RWPE2 (cell line): ENCODE measurements around the gene ADRM1.
A peak's percentile ranks its signal among the peaks of the same experiment; 100 is the strongest.

Experiments used
- ATAC-seq: fragments of 200-7000 bp; cut with Tn5 transposase; 3 replicates; pipeline ENCODE4 v1.9.1; 2021; ENCODE audit warnings: low read depth
- DNase-seq: peaks from one replicate; pipeline ENCODE4 v3.0.0-alpha.2; 2020; ENCODE audit warnings: low spot score
- H3K27ac ChIP-seq: fragments of 450-650 bp; 2 replicates; pipeline ENCODE4 v1.5.1; 2017; ENCODE audit warnings: mild to moderate bottlenecking; ENCODE audit not compliant: poor library complexity, severe bottlenecking
- H3K27me3 ChIP-seq: fragments of 250-450 bp; sonication (Bioruptor Pico); 2 replicates; pipeline ENCODE4 v1.5.1; 2021; ENCODE audit warnings: mild to moderate bottlenecking, moderate library complexity; ENCODE audit not compliant: insufficient read depth, poor library complexity, severe bottlenecking
- H3K36me3 ChIP-seq: fragments of 250-450 bp; sonication (Bioruptor Pico); 2 replicates; pipeline ENCODE4 v1.5.1; 2020; ENCODE audit warnings: low read depth, mild to moderate bottlenecking, moderate library complexity
- H3K4me1 ChIP-seq: fragments of 250-450 bp; sonication (Bioruptor Pico); 2 replicates; pipeline ENCODE4 v1.5.1; 2021; ENCODE audit warnings: mild to moderate bottlenecking, moderate library complexity; ENCODE audit not compliant: insufficient read depth, poor library complexity, severe bottlenecking
- H3K4me3 ChIP-seq: fragments of 250-450 bp; sonication (Bioruptor Pico); 2 replicates; pipeline ENCODE4 v1.5.1; 2021; ENCODE audit warnings: mild to moderate bottlenecking, moderate library complexity; ENCODE audit not compliant: severe bottlenecking
- H3K9me3 ChIP-seq: fragments of 250-450 bp; sonication (Bioruptor Pico); 2 replicates; pipeline ENCODE4 v1.5.1; 2021; ENCODE audit warnings: mild to moderate bottlenecking, moderate library complexity; ENCODE audit not compliant: severe bottlenecking
- TF ChIP-seq, protein P1 (sequence below): fragments of 450-650 bp; IDR thresholded peaks from one replicate; pipeline ENCODE4 v1.5.1; 2017; ENCODE audit warnings: mild to moderate bottlenecking, moderate library complexity; ENCODE audit not compliant: poor library complexity, severe bottlenecking

The ADRM1 gene

DNA sequence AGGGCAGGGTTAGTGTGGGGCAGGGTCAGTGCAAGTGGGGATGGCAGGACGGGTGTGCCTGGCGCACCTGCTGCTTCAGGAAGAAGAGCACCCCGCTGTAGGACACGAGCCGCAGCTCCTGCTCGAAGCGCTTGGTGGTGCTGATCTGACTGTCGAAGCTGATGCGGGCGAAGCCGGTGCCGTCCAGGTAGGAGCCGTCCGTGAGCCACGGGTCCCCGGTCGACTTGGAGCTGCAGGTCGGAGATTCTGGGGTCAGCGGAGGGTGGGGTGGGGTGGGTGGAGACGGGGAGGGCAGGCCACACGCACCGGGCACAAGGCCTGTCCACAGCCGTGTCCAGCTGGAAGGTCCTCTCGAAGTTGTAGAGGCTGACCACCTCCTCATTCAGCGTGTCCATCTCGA lies 10.2 kb downstream of the ADRM1 start:
- DNase-seq, result peak; percentile 87
- peaks cover 89% of the 10 kb centered on the region for H3K36me3 ChIP-seq
- H3K27me3 ChIP-seq, result no peaks in the 10 kb centered on the region
- no peaks in the 10 kb centered on the region for H3K9me3 ChIP-seq
- TF ChIP-seq, protein P1, sequence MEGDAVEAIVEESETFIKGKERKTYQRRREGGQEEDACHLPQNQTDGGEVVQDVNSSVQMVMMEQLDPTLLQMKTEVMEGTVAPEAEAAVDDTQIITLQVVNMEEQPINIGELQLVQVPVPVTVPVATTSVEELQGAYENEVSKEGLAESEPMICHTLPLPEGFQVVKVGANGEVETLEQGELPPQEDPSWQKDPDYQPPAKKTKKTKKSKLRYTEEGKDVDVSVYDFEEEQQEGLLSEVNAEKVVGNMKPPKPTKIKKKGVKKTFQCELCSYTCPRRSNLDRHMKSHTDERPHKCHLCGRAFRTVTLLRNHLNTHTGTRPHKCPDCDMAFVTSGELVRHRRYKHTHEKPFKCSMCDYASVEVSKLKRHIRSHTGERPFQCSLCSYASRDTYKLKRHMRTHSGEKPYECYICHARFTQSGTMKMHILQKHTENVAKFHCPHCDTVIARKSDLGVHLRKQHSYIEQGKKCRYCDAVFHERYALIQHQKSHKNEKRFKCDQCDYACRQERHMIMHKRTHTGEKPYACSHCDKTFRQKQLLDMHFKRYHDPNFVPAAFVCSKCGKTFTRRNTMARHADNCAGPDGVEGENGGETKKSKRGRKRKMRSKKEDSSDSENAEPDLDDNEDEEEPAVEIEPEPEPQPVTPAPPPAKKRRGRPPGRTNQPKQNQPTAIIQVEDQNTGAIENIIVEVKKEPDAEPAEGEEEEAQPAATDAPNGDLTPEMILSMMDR, result no peak
- no peak for ATAC-seq
- no peak overlapping the region for H3K4me3 ChIP-seq
- H3K27ac ChIP-seq, result no peak overlapping the region
- H3K4me1 ChIP-seq, result no peaks in the 10 kb centered on the region

GRCh38 chr20:62313460-62314338 lies 10.9 kb downstream of the ADRM1 start:
- H3K9me3 ChIP-seq, result no peaks in the 10 kb centered on the region
- H3K27me3 ChIP-seq, result no peaks in the 10 kb centered on the region
- peaks cover 87% of the 10 kb centered on the region for H3K36me3 ChIP-seq
- no peak overlapping the region for H3K27ac ChIP-seq
- DNase-seq (peak; percentile 86), ATAC-seq (no peak)
- H3K4me1 ChIP-seq, result no peaks in the 10 kb centered on the region
- TF ChIP-seq, protein P1, result no peak
- H3K4me3 ChIP-seq, result no peak overlapping the region

GRCh38 chr20:62314339-62314638 lies 11.5 kb downstream of the ADRM1 start:
- no peaks in the 10 kb centered on the region for H3K4me1 ChIP-seq
- H3K27ac ChIP-seq, result no peak overlapping the region
- ATAC-seq (peak; percentile 1; the same call in 1 of the 3 replicates), DNase-seq (peak; percentile 88)
- TF ChIP-seq, protein P1, result no peak
- H3K27me3 ChIP-seq, result no peaks in the 10 kb centered on the region
- no peak overlapping the region for H3K4me3 ChIP-seq
- H3K36me3 ChIP-seq, result peaks cover 87% of the 10 kb centered on the region
- no peaks in the 10 kb centered on the region for H3K9me3 ChIP-seq

- H3K4me3 ChIP-seq, result no peak overlapping the region
- H3K4me1 ChIP-seq, result no peaks in the 10 kb centered on the region
- no peak for DNase-seq
- H3K9me3 ChIP-seq, result no peaks in the 10 kb centered on the region
- H3K27me3 ChIP-seq, result no peaks in the 10 kb centered on the region
- H3K36me3 ChIP-seq, result peaks cover 90% of the 10 kb centered on the region
- ATAC-seq, result no peak
- TF ChIP-seq, protein P1, result no peak
- no peak overlapping the region for H3K27ac ChIP-seq
These were observed 12.0 kb downstream of the ADRM1 start for GRCh38 chr20:62314711-62315302.

- TF ChIP-seq, protein P1, result no peak
- Histone ChIP-seq H3K36me3 (peaks cover 90% of the 10 kb centered on the region), H3K9me3 (no peaks in the 10 kb centered on the region), H3K4me1 (no peaks in the 10 kb centered on the region), H3K27me3 (no peaks in the 10 kb centered on the region), H3K27ac (no peak overlapping the region), H3K4me3 (no peak overlapping the region)
- no peak for ATAC-seq
- DNase-seq, result peak; percentile 85
These were observed 13.0 kb downstream of the ADRM1 start for GRCh38 chr20:62315773-62316172.
